ENCODE measurements around the gene ATL3.

- TF ChIP-seq CTCF (IDR thresholded peaks at IDR 0.05; ENCODE audit: low read depth, low read length) (no peak), EZH2phosphoT487 (IDR thresholded peaks at IDR 0.05; ENCODE audit: low read depth) (no peak)
Observed at GRCh38 chr11:63660972-63661371, 10.2 kb downstream of the ATL3 start.

Measured in OCI-LY3 (cell line).